GM23338 (cell line): ENCODE data around the gene AXIN2. TPM values are rescaled to one million over a fixed set of nuclear protein-coding genes. Genes with fewer than 3 reads are reported as not detected.
A peak's percentile ranks its signal among the peaks of the same experiment; 100 is the strongest.

Experiments
- ATAC-seq: fragments of 200-7000 bp; cut with Tn5 transposase; 3 replicates; pipeline ENCODE4 v1.9.1; 2020
- DNase-seq: peaks from one replicate; pipeline ENCODE4 v3.0.0-alpha.2; 2015; ENCODE audit warnings: low spot score
- H2AFZ ChIP-seq: fragments of 200-600 bp; sonication (generic); 2 replicates; pipeline ENCODE4 v1.8.0; 2016; ENCODE audit warnings: antibody characterized with exemption, mild to moderate bottlenecking, moderate library complexity
- H3F3A ChIP-seq: fragments of 200-600 bp; sonication (generic); replicated peaks from 2 replicates; pipeline ENCODE4 v1.8.0; 2017; ENCODE audit warnings: antibody characterized with exemption, mixed run types, low read depth
- H3K27ac ChIP-seq: fragments of 200-600 bp; sonication (generic); 2 replicates; pipeline ENCODE4 v1.6.1; 2016; ENCODE audit warnings: low read depth
- H3K27me3 ChIP-seq: fragments of 200-600 bp; sonication (generic); 2 replicates; pipeline ENCODE4 v1.8.0; 2016; ENCODE audit warnings: mild to moderate bottlenecking, mixed run types, moderate library complexity; ENCODE audit not compliant: insufficient read depth
- H3K36me3 ChIP-seq: fragments of 200-600 bp; sonication (generic); 2 replicates; pipeline ENCODE4 v1.8.0; 2016; ENCODE audit warnings: mild to moderate bottlenecking; ENCODE audit not compliant: insufficient read depth
- H3K4me1 ChIP-seq: fragments of 200-600 bp; sonication (generic); 2 replicates; pipeline ENCODE4 v1.8.0; 2016; ENCODE audit warnings: mild to moderate bottlenecking, moderate library complexity; ENCODE audit not compliant: insufficient read depth
- H3K4me2 ChIP-seq: fragments of 200-600 bp; sonication (generic); 2 replicates; pipeline ENCODE4 v1.7.1; 2017; ENCODE audit warnings: mixed run types
- H3K4me3 ChIP-seq: fragments of 200-600 bp; sonication (generic); 2 replicates; pipeline ENCODE4 v1.6.1; 2016; ENCODE audit warnings: mixed run types
- H3K79me2 ChIP-seq: fragments of 200-600 bp; sonication (generic); replicated peaks from 2 replicates; pipeline ENCODE4 v1.8.0; 2017; ENCODE audit warnings: mild to moderate bottlenecking; ENCODE audit not compliant: insufficient read depth
- H3K9me2 ChIP-seq: fragments of 200-600 bp; sonication (generic); 2 replicates; pipeline ENCODE4 v1.8.0; 2017; ENCODE audit not compliant: insufficient read depth
- H4K20me1 ChIP-seq: fragments of 200-600 bp; sonication (generic); replicated peaks from 2 replicates; pipeline ENCODE4 v1.8.0; 2017; ENCODE audit warnings: mild to moderate bottlenecking; ENCODE audit not compliant: insufficient read depth
- H3K27ac Mint-ChIP-seq: 2 replicates; pipeline ENCODE4 v1.8.0; 2020; ENCODE audit warnings: inconsistent platforms, mild to moderate bottlenecking, moderate library complexity, mixed read lengths
- H3K27me3 Mint-ChIP-seq: 3 replicates; pipeline ENCODE4 v1.8.0; 2022; ENCODE audit warnings: low read depth, mild to moderate bottlenecking, moderate library complexity, mixed read lengths, inconsistent platforms; ENCODE audit not compliant: insufficient read depth, poor library complexity
- H3K36me3 Mint-ChIP-seq: 3 replicates; pipeline ENCODE4 v1.8.0; 2021; ENCODE audit warnings: low read depth, mild to moderate bottlenecking, inconsistent platforms, moderate library complexity, mixed read lengths
- H3K4me1 Mint-ChIP-seq: 3 replicates; pipeline ENCODE4 v1.8.0; 2020; ENCODE audit warnings: mild to moderate bottlenecking, inconsistent platforms, mixed read lengths
- H3K4me3 Mint-ChIP-seq: 3 replicates; pipeline ENCODE4 v1.8.0; 2021; ENCODE audit warnings: moderate library complexity, mild to moderate bottlenecking, inconsistent platforms, mixed read lengths
- H3K9me3 Mint-ChIP-seq: 3 replicates; pipeline ENCODE4 v1.8.0; 2020; ENCODE audit warnings: moderate library complexity, mild to moderate bottlenecking, inconsistent platforms, mixed read lengths
- CREB1 ChIP-seq: fragments of 250-450 bp; sonication (Bioruptor Pico); IDR thresholded peaks from 2 replicates; pipeline ENCODE4 v1.5.0; 2020; ENCODE audit warnings: low read depth, mild to moderate bottlenecking, moderate library complexity
- EZH2 ChIP-seq: fragments of 200-600 bp; sonication (generic); IDR thresholded peaks from one replicate; pipeline ENCODE4 v1.8.0; 2017; ENCODE audit warnings: antibody characterized with exemption, mild to moderate bottlenecking, low read depth; ENCODE audit not compliant: unreplicated experiment
- EZH2phosphoT487 ChIP-seq: fragments of 200-600 bp; sonication (generic); IDR thresholded peaks from one replicate; pipeline ENCODE4 v1.8.1; 2018; ENCODE audit warnings: antibody characterized with exemption; ENCODE audit not compliant: unreplicated experiment
- JUNB ChIP-seq: IDR thresholded peaks from one replicate; pipeline ENCODE4 v1.6.1; 2016; ENCODE audit warnings: antibody characterized with exemption; ENCODE audit not compliant: unreplicated experiment
- NANOG ChIP-seq: IDR thresholded peaks from 2 replicates; pipeline ENCODE4 v1.6.1; 2016; ENCODE audit warnings: antibody characterized with exemption, borderline replicate concordance
- POLR2AphosphoS5 ChIP-seq: IDR thresholded peaks from 2 replicates; pipeline ENCODE4 v1.6.1; 2016; ENCODE audit warnings: antibody characterized with exemption, low read depth
- STAT1 ChIP-seq: IDR thresholded peaks from one replicate; pipeline ENCODE4 v1.6.1; 2016; ENCODE audit warnings: antibody characterized with exemption; ENCODE audit not compliant: unreplicated experiment
- ZNF114 ChIP-seq: fragments of 250-450 bp; sonication (Bioruptor Pico); IDR thresholded peaks from 2 replicates; pipeline ENCODE4 v1.5.0; 2020; ENCODE audit warnings: mild to moderate bottlenecking, moderate library complexity
- ZNF331 ChIP-seq: fragments of 250-450 bp; sonication (Bioruptor Pico); IDR thresholded peaks from 2 replicates; pipeline ENCODE4 v1.5.0; 2020; ENCODE audit warnings: low read depth, mild to moderate bottlenecking, moderate library complexity
- polyA plus RNA-seq: library from polyadenylated mRNA; unstranded; fragments of >200 nt; fragmentation: Nextera tagmentation; extraction: Ambion mirVana; gene quantifications from 2 replicates; pipeline ENCODE4 v1.2.1, GENCODE V29; 2016
- total RNA-seq: library from RNA; depleted of rRNA; stranded (reverse); fragments of >200 nt; shearing (Covaris generic); gene quantifications from 2 replicates; pipeline ENCODE4 v1.2.3, GENCODE V29; 2014
- TF ChIP-seq, protein P1 (sequence below), 2 experiments: fragments of 200-600 bp in 1 of 2; sonication (generic) in 1 of 2; conservative IDR thresholded peaks; 2 replicates each; pipeline versions ENCODE4 v1.5.1 to v1.6.1; 2016 to 2017; ENCODE audit warnings: antibody characterized with exemption in 2 of 2, low read depth in 2 of 2, mild to moderate bottlenecking in 2 of 2, moderate library complexity in 1 of 2
- TF ChIP-seq, protein P2 (sequence below): IDR thresholded peaks from one replicate; pipeline ENCODE4 v1.6.1; 2018; ENCODE audit warnings: antibody characterized with exemption; ENCODE audit not compliant: unreplicated experiment
- TF ChIP-seq, protein P3 (sequence below): fragments of 250-450 bp; sonication (Bioruptor Pico); IDR thresholded peaks from 2 replicates; pipeline ENCODE4 v1.5.0; 2020; ENCODE audit warnings: mild to moderate bottlenecking, moderate library complexity
- TF ChIP-seq, protein P4 (sequence below): IDR thresholded peaks from 2 replicates; pipeline ENCODE4 v1.6.1; 2016; ENCODE audit warnings: antibody characterized with exemption

AXIN2 gene
- total and polyA plus RNA-seq, 2 experiments from 2014 or later = 8.0 to 32.7 TPM

DNA sequence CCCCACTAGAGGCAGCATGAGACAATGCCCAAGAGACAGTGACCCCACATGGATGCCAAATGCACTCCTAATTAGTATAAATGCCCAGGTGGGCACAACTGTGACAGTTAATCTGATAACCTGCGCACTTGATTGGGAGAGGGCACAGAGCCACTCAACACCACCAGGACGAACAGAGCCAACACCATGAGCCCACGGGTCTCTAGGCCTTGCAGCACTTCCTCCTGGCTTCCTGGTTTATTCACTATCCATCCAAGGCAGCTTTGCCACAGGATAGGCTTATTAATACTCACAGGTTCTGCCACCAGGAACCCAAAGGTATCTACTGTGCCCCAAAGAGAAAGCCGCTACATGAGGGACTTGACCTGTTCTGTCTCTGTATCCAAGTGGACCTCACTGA lies 14.9 kb downstream of the AXIN2 start:
- Histone ChIP-seq H3K27ac (no peak overlapping the region), H3F3A (no peaks in the 10 kb centered on the region), H3K9me2 (no peaks in the 10 kb centered on the region; the same call in 1 of the 2 replicates), H4K20me1 (peaks cover 41% of the 10 kb centered on the region), H3K4me3 (no peak overlapping the region), H3K79me2 (peaks cover 25% of the 10 kb centered on the region), H3K4me1 (peaks cover 24% of the 10 kb centered on the region), H2AFZ (no peak overlapping the region), H3K4me2 (no peak overlapping the region; the same call in 1 of the 2 replicates), H3K27me3 (no peaks in the 10 kb centered on the region), H3K36me3 (peaks cover 15% of the 10 kb centered on the region)
- H3K27me3 Mint-ChIP-seq = peaks cover 7% of the 10 kb centered on the region
- no peak for ATAC-seq
- peaks cover 82% of the 10 kb centered on the region for H3K36me3 Mint-ChIP-seq
- H3K27ac Mint-ChIP-seq = peak overlapping the region; percentile 38; the same call in 1 of the 2 replicates
- no peak overlapping the region for H3K4me3 Mint-ChIP-seq
- TF ChIP-seq ZNF331 (CRISPR knock-in tag) = no peak
- TF ChIP-seq, protein P1, sequence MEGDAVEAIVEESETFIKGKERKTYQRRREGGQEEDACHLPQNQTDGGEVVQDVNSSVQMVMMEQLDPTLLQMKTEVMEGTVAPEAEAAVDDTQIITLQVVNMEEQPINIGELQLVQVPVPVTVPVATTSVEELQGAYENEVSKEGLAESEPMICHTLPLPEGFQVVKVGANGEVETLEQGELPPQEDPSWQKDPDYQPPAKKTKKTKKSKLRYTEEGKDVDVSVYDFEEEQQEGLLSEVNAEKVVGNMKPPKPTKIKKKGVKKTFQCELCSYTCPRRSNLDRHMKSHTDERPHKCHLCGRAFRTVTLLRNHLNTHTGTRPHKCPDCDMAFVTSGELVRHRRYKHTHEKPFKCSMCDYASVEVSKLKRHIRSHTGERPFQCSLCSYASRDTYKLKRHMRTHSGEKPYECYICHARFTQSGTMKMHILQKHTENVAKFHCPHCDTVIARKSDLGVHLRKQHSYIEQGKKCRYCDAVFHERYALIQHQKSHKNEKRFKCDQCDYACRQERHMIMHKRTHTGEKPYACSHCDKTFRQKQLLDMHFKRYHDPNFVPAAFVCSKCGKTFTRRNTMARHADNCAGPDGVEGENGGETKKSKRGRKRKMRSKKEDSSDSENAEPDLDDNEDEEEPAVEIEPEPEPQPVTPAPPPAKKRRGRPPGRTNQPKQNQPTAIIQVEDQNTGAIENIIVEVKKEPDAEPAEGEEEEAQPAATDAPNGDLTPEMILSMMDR (conservative IDR thresholded peaks at IDR 0.05; ENCODE audit: low read depth in 2 of 2) = no peak
- no peak for TF ChIP-seq CREB1
- TF ChIP-seq, protein P2, sequence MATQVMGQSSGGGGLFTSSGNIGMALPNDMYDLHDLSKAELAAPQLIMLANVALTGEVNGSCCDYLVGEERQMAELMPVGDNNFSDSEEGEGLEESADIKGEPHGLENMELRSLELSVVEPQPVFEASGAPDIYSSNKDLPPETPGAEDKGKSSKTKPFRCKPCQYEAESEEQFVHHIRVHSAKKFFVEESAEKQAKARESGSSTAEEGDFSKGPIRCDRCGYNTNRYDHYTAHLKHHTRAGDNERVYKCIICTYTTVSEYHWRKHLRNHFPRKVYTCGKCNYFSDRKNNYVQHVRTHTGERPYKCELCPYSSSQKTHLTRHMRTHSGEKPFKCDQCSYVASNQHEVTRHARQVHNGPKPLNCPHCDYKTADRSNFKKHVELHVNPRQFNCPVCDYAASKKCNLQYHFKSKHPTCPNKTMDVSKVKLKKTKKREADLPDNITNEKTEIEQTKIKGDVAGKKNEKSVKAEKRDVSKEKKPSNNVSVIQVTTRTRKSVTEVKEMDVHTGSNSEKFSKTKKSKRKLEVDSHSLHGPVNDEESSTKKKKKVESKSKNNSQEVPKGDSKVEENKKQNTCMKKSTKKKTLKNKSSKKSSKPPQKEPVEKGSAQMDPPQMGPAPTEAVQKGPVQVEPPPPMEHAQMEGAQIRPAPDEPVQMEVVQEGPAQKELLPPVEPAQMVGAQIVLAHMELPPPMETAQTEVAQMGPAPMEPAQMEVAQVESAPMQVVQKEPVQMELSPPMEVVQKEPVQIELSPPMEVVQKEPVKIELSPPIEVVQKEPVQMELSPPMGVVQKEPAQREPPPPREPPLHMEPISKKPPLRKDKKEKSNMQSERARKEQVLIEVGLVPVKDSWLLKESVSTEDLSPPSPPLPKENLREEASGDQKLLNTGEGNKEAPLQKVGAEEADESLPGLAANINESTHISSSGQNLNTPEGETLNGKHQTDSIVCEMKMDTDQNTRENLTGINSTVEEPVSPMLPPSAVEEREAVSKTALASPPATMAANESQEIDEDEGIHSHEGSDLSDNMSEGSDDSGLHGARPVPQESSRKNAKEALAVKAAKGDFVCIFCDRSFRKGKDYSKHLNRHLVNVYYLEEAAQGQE = no peak
- TF ChIP-seq POLR2AphosphoS5 = no peak
- TF ChIP-seq, protein P3, sequence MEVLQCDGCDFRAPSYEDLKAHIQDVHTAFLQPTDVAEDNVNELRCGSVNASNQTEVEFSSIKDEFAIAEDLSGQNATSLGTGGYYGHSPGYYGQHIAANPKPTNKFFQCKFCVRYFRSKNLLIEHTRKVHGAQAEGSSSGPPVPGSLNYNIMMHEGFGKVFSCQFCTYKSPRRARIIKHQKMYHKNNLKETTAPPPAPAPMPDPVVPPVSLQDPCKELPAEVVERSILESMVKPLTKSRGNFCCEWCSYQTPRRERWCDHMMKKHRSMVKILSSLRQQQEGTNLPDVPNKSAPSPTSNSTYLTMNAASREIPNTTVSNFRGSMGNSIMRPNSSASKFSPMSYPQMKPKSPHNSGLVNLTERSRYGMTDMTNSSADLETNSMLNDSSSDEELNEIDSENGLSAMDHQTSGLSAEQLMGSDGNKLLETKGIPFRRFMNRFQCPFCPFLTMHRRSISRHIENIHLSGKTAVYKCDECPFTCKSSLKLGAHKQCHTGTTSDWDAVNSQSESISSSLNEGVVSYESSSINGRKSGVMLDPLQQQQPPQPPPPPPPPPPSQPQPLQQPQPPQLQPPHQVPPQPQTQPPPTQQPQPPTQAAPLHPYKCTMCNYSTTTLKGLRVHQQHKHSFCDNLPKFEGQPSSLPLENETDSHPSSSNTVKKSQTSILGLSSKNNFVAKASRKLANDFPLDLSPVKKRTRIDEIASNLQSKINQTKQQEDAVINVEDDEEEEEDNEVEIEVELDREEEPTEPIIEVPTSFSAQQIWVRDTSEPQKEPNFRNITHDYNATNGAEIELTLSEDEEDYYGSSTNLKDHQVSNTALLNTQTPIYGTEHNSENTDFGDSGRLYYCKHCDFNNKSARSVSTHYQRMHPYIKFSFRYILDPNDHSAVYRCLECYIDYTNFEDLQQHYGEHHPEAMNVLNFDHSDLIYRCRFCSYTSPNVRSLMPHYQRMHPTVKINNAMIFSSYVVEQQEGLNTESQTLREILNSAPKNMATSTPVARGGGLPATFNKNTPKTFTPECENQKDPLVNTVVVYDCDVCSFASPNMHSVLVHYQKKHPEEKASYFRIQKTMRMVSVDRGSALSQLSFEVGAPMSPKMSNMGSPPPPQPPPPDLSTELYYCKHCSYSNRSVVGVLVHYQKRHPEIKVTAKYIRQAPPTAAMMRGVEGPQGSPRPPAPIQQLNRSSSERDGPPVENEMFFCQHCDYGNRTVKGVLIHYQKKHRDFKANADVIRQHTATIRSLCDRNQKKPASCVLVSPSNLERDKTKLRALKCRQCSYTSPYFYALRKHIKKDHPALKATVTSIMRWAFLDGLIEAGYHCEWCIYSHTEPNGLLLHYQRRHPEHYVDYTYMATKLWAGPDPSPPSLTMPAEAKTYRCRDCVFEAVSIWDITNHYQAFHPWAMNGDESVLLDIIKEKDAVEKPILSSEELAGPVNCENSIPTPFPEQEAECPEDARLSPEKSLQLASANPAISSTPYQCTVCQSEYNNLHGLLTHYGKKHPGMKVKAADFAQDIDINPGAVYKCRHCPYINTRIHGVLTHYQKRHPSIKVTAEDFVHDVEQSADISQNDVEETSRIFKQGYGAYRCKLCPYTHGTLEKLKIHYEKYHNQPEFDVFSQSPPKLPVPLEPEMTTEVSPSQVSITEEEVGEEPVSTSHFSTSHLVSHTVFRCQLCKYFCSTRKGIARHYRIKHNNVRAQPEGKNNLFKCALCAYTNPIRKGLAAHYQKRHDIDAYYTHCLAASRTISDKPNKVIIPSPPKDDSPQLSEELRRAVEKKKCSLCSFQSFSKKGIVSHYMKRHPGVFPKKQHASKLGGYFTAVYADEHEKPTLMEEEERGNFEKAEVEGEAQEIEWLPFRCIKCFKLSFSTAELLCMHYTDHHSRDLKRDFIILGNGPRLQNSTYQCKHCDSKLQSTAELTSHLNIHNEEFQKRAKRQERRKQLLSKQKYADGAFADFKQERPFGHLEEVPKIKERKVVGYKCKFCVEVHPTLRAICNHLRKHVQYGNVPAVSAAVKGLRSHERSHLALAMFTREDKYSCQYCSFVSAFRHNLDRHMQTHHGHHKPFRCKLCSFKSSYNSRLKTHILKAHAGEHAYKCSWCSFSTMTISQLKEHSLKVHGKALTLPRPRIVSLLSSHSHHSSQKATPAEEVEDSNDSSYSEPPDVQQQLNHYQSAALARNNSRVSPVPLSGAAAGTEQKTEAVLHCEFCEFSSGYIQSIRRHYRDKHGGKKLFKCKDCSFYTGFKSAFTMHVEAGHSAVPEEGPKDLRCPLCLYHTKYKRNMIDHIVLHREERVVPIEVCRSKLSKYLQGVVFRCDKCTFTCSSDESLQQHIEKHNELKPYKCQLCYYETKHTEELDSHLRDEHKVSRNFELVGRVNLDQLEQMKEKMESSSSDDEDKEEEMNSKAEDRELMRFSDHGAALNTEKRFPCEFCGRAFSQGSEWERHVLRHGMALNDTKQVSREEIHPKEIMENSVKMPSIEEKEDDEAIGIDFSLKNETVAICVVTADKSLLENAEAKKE (CRISPR knock-in tag) = no peak
- TF ChIP-seq NANOG = no peak
- TF ChIP-seq EZH2phosphoT487 = no peak
- TF ChIP-seq ZNF114 (CRISPR knock-in tag) = no peak
- TF ChIP-seq EZH2 = no peak
- TF ChIP-seq, protein P4, sequence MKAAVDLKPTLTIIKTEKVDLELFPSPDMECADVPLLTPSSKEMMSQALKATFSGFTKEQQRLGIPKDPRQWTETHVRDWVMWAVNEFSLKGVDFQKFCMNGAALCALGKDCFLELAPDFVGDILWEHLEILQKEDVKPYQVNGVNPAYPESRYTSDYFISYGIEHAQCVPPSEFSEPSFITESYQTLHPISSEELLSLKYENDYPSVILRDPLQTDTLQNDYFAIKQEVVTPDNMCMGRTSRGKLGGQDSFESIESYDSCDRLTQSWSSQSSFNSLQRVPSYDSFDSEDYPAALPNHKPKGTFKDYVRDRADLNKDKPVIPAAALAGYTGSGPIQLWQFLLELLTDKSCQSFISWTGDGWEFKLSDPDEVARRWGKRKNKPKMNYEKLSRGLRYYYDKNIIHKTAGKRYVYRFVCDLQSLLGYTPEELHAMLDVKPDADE = no peak
- TF ChIP-seq STAT1 = no peak
- TF ChIP-seq JUNB = no peak
- no peaks in the 10 kb centered on the region for H3K9me3 Mint-ChIP-seq
- H3K4me1 Mint-ChIP-seq = peaks cover 57% of the 10 kb centered on the region
- DNase-seq = no peak
